Osteocyte (in vitro differentiated cells): ENCODE data around the gene SH3GL2. TPM values are rescaled to one million over a fixed set of nuclear protein-coding genes. Genes with fewer than 3 reads are reported as not detected.
A peak's percentile ranks its signal among the peaks of the same experiment; 100 is the strongest.

Source experiments
- DNase-seq: peaks from one replicate; pipeline ENCODE4 v3.0.0; 2021; ENCODE audit warnings: mixed read lengths; ENCODE audit not compliant: unreplicated experiment; ENCODE audit errors: extremely low spot score
- H3K27ac Mint-ChIP-seq: one replicate; pipeline ENCODE4 v1.8.0; 2021; ENCODE audit warnings: mild to moderate bottlenecking, mixed read lengths; ENCODE audit not compliant: unreplicated experiment
- H3K27me3 Mint-ChIP-seq: one replicate; pipeline ENCODE4 v1.8.0; 2021; ENCODE audit warnings: mixed read lengths; ENCODE audit not compliant: unreplicated experiment
- H3K36me3 Mint-ChIP-seq: one replicate; pipeline ENCODE4 v1.8.0; 2021; ENCODE audit warnings: mixed read lengths; ENCODE audit not compliant: unreplicated experiment
- H3K4me1 Mint-ChIP-seq: one replicate; pipeline ENCODE4 v1.8.0; 2021; ENCODE audit warnings: mixed read lengths; ENCODE audit not compliant: unreplicated experiment
- H3K4me3 Mint-ChIP-seq: one replicate; pipeline ENCODE4 v1.8.0; 2021; ENCODE audit warnings: mild to moderate bottlenecking, moderate library complexity, mixed read lengths; ENCODE audit not compliant: unreplicated experiment
- H3K9me3 Mint-ChIP-seq: one replicate; pipeline ENCODE4 v1.8.0; 2021; ENCODE audit warnings: mixed read lengths; ENCODE audit not compliant: unreplicated experiment
- CTCF ChIP-seq: fragments of 200-600 bp; sonication (generic); IDR thresholded peaks from 2 replicates; pipeline ENCODE4 v1.5.0; 2021; ENCODE audit warnings: antibody characterized with exemption, mild to moderate bottlenecking, moderate library complexity
- long read RNA-seq: library from polyadenylated mRNA; unstranded; transcript quantifications from one replicate; pipeline ENCODE4 v2.0.0, GENCODE V29; 2021
- total RNA-seq: library from RNA; stranded (reverse); gene quantifications from 2 replicates; pipeline ENCODE4 v1.2.1, GENCODE V29; 2021

Gene SH3GL2
- 0.16 TPM in 1 of 2 replicates, not detected in the other for total RNA-seq
- long read RNA-seq, partial matches to known transcripts, result 0 of 1 reads
- long read RNA-seq, other reads (novel, unspliced or antisense), result 1 of 1 reads

DNA sequence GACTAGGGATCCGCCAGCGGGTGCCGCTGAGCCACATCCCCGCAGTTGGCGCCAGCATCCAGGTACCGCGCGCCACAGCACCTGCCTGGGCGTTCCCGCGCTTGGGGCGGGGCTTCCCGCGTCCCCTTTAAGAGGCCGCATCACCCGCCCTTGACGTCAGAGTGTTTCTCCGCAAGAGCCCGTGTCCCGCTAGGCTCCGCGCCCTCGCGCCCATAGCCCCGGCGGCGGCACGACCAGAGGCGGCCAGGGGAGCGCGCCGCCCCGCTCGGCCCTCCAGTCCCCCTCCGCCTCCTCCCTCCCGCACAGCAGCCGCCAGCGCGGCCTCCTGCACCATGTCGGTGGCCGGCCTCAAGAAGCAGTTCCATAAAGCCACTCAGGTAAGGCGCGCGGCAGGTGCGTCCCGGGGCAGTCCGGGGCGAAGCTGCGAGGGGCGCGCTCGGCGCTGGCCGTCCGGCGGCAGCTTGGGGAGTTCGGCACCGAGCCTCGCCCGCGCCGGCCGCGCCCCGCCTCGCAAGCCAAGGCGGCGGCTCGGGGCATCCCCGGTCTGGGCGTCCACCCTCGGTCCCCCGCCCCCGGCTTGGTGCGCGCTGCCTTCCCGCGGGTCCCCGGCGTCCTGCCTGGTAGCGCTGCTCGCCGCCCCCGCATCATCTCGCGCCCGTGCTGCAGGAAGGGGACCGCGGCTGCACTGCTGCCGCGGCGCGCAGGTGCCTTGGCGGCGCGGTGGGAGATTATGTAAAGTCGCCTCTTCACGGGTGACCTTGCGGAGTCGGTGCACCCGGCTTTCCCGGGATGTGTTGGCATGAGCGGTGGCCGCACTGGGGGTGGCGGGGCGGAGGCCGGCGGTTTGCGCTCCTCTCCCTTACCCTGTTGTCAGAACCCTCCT is at the start of gene SH3GL2:
TSS of gene SH3GL2 (plus strand) at position 156 of the 883 bp plus-strand sequence.
- no peaks in the 10 kb centered on the region for H3K36me3 Mint-ChIP-seq
- peaks cover 8% of the 10 kb centered on the region for H3K4me1 Mint-ChIP-seq
- H3K27ac Mint-ChIP-seq, result no peak within 1 kb of the TSS
- no peak for TF ChIP-seq CTCF
- H3K27me3 Mint-ChIP-seq, result peaks cover 70% of the 10 kb centered on the region
- H3K9me3 Mint-ChIP-seq, result no peaks in the 10 kb centered on the region
- DNase-seq, result no peak
- H3K4me3 Mint-ChIP-seq, result peak within 1 kb of the TSS; percentile 72

DNA sequence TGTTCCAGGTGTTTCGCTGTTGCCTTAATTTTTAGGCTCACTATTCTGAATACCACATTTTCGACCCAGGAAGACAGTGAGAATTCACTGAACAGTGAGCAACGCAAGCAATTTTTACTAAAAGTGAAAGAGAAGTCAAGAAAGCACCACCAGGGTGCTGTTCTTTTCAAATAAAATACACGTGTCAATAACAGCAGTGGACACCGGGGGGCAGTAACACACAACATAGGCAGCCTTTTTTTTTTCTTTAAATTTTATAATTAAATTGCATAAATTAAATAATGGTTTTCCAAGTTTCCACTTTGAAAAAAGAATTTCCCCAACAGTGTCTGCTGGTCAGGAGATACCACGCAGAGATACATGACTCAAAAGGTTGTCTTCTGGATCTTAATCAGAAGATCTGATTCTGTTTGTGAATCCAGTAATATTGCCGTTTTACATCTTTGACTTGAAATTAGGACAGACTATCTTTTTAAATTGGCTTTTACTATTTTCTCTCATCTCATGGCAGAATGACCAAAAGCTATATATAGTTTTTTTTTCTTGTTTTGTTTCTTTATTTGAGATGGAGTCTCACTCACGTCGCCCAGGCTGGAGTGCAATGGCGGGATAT is 47.1 kb upstream of the SH3GL2 start:
- Mint-ChIP-seq H3K4me1 (peaks cover 2% of the 10 kb centered on the region), H3K4me3 (peak overlapping the region; percentile 51)

GRCh38 chr9:17532461-17532860 is 46.4 kb upstream of the SH3GL2 start:
- Mint-ChIP-seq H3K9me3 (no peaks in the 10 kb centered on the region), H3K4me1 (peaks cover 2% of the 10 kb centered on the region)

More for the DNA sequence above, 47.1 kb upstream of the SH3GL2 start:
- Mint-ChIP-seq H3K9me3 (no peaks in the 10 kb centered on the region), H3K27ac (no peak overlapping the region), H3K27me3 (peaks cover 33% of the 10 kb centered on the region), H3K36me3 (no peaks in the 10 kb centered on the region)
- peak; percentile 79 for TF ChIP-seq CTCF
- no peak for DNase-seq

DNA sequence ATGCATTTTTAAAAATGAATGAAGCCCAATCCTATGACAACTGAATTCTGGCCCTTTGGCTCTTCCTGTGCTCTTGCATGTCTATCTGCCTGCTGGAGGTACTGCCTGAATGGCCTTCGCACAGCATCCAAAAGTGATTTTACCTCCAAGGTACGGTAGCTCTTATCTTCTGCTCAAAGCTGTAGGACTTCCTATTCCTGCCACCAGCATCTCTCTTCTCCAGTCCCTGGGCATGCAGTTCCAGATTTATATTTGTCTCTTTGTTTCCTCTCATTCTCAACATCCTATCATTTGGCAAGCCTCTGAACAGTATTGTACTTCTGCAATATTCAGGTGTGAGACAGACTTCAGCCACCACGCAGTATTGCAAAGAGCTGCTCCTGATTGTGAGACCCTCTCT is 43.7 kb upstream of the SH3GL2 start:
- H3K27ac Mint-ChIP-seq, result no peak overlapping the region
- H3K4me3 Mint-ChIP-seq, result no peak overlapping the region
- H3K4me1 Mint-ChIP-seq, result peaks cover 2% of the 10 kb centered on the region
- no peaks in the 10 kb centered on the region for H3K36me3 Mint-ChIP-seq
- TF ChIP-seq CTCF, result no peak
- H3K9me3 Mint-ChIP-seq, result no peaks in the 10 kb centered on the region
- H3K27me3 Mint-ChIP-seq, result peaks cover 28% of the 10 kb centered on the region
- DNase-seq, result no peak

More at GRCh38 chr9:17532461-17532860, 46.4 kb upstream of the SH3GL2 start:
- H3K27ac Mint-ChIP-seq, result no peak overlapping the region
- peaks cover 30% of the 10 kb centered on the region for H3K27me3 Mint-ChIP-seq
- H3K36me3 Mint-ChIP-seq, result no peaks in the 10 kb centered on the region
- no peak overlapping the region for H3K4me3 Mint-ChIP-seq
- no peak for DNase-seq
- TF ChIP-seq CTCF, result no peak

DNA sequence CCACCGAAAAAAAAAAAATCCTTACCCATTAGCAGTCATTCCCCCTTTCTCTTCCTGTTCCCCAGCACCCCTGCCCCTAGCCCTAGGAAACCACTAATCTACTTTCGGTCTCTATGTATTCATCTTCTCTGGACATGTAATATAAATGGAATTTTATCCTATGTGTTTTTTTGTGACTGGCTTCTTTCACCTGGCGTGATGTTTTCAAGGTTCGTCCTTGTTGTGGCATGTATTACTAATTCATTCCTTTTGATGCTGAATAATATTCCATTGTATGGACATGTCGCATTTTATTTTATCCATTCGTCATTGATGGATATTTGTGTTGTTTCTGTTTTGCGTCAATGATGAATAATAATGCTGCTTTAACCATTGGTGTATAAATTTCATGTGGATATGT is 42.8 kb upstream of the SH3GL2 start:
- H3K4me1 Mint-ChIP-seq, result peaks cover 2% of the 10 kb centered on the region
- H3K36me3 Mint-ChIP-seq, result no peaks in the 10 kb centered on the region
- H3K9me3 Mint-ChIP-seq, result peaks cover 7% of the 10 kb centered on the region
- no peak for TF ChIP-seq CTCF
- peaks cover 28% of the 10 kb centered on the region for H3K27me3 Mint-ChIP-seq
- H3K27ac Mint-ChIP-seq, result no peak overlapping the region
- no peak for DNase-seq
- H3K4me3 Mint-ChIP-seq, result no peak overlapping the region
